ENCODE measurements around the gene TREML2. TPM values are rescaled to one million over a fixed set of nuclear protein-coding genes. Genes with fewer than 3 reads are reported as not detected.

Gene TREML2
- polyA plus RNA-seq, 1 donor from 2014 or later: not detected

GRCh38 chr6:41194386-41194785 is 6.6 kb downstream of the TREML2 start:
- TF ChIP-seq EZH2 (IDR thresholded peaks at IDR 0.05; ENCODE audit: borderline replicate concordance, insufficient read depth, low read length, poor library complexity, severe bottlenecking) (no peak), TAF1 (IDR thresholded peaks at IDR 0.05; ENCODE audit: low read depth) (no peak), SMC3 (conservative IDR thresholded peaks at IDR 0.05; ENCODE audit: poor library complexity) (no peak), CTCF (IDR thresholded peaks at IDR 0.05; ENCODE audit: poor library complexity, severe bottlenecking) (no peak), POLR2AphosphoS5 (IDR thresholded peaks at IDR 0.05) (no peak), REST (IDR thresholded peaks at IDR 0.05; ENCODE audit: borderline replicate concordance) (no peak), RAD21 (conservative IDR thresholded peaks at IDR 0.05) (no peak), EP300 (conservative IDR thresholded peaks at IDR 0.05; ENCODE audit: poor library complexity, severe bottlenecking) (no peak), MXI1 (conservative IDR thresholded peaks at IDR 0.05; ENCODE audit: poor library complexity, severe bottlenecking) (no peak)
- H3K27me3 ChIP-seq (ENCODE audit: insufficient read depth, low read depth, low read length): no peaks in the 10 kb centered on the region
- no peaks in the 10 kb centered on the region for H3F3A ChIP-seq (ENCODE audit: insufficient read depth, low read length, poor library complexity, severe bottlenecking)
- H3K79me2 ChIP-seq (replicated peaks; ENCODE audit: insufficient read depth, low read length): no peaks in the 10 kb centered on the region
- no peak overlapping the region for H3K4me2 ChIP-seq (ENCODE audit: low read length)
- no peak overlapping the region for H3K9ac ChIP-seq (ENCODE audit: low read length)
- no peak overlapping the region for H3K27ac ChIP-seq (ENCODE audit: low read length)
- H4K20me1 ChIP-seq (ENCODE audit: insufficient read depth): no peaks in the 10 kb centered on the region
- H3K4me3 ChIP-seq (ENCODE audit: low read length): no peak overlapping the region
- H3K9me3 ChIP-seq (ENCODE audit: low read length): peaks cover 2% of the 10 kb centered on the region
- no peaks in the 10 kb centered on the region for H3K9me2 ChIP-seq (ENCODE audit: insufficient read depth, low read length)
- H3K36me3 ChIP-seq (ENCODE audit: insufficient read depth, low read length): no peaks in the 10 kb centered on the region
- H2AFZ ChIP-seq (ENCODE audit: low read depth, low read length): no peak overlapping the region

GRCh38 chr6:41193884-41194283 is 7.1 kb downstream of the TREML2 start:
- Histone ChIP-seq H3K27me3 (ENCODE audit: insufficient read depth, low read depth, low read length) (no peaks in the 10 kb centered on the region), H3K36me3 (ENCODE audit: insufficient read depth, low read length) (no peaks in the 10 kb centered on the region), H3K9ac (ENCODE audit: low read length) (no peak overlapping the region), H3F3A (ENCODE audit: insufficient read depth, low read length, poor library complexity, severe bottlenecking) (no peaks in the 10 kb centered on the region), H2AFZ (ENCODE audit: low read depth, low read length) (no peak overlapping the region), H4K20me1 (ENCODE audit: insufficient read depth) (no peaks in the 10 kb centered on the region), H3K9me3 (ENCODE audit: low read length) (peaks cover 2% of the 10 kb centered on the region), H3K4me3 (ENCODE audit: low read length) (no peak overlapping the region), H3K79me2 (replicated peaks; ENCODE audit: insufficient read depth, low read length) (no peaks in the 10 kb centered on the region), H3K4me2 (ENCODE audit: low read length) (no peak overlapping the region), H3K27ac (ENCODE audit: low read length) (no peak overlapping the region), H3K9me2 (ENCODE audit: insufficient read depth, low read length) (no peaks in the 10 kb centered on the region)
- no peak for TF ChIP-seq TAF1 (IDR thresholded peaks at IDR 0.05; ENCODE audit: low read depth)
- TF ChIP-seq EZH2 (IDR thresholded peaks at IDR 0.05; ENCODE audit: borderline replicate concordance, insufficient read depth, low read length, poor library complexity, severe bottlenecking): no peak
- no peak for TF ChIP-seq MXI1 (conservative IDR thresholded peaks at IDR 0.05; ENCODE audit: poor library complexity, severe bottlenecking)
- no peak for TF ChIP-seq SMC3 (conservative IDR thresholded peaks at IDR 0.05; ENCODE audit: poor library complexity)
- no peak for TF ChIP-seq CTCF (IDR thresholded peaks at IDR 0.05; ENCODE audit: poor library complexity, severe bottlenecking)
- no peak for TF ChIP-seq EP300 (conservative IDR thresholded peaks at IDR 0.05; ENCODE audit: poor library complexity, severe bottlenecking)
- TF ChIP-seq POLR2AphosphoS5 (IDR thresholded peaks at IDR 0.05): no peak
- no peak for TF ChIP-seq REST (IDR thresholded peaks at IDR 0.05; ENCODE audit: borderline replicate concordance)
- no peak for TF ChIP-seq RAD21 (conservative IDR thresholded peaks at IDR 0.05)
